Measurements from ENCODE around the gene SIK2.
"Not testable (repeated sequence)": the region's sequence is repeated elsewhere in the genome, so short reads cannot be mapped to it uniquely, and the experiment has no call there.

Gene SIK2

GRCh38 chr11:111707039-111707690, 104.9 kb downstream of the SIK2 start:
- ChIA-PET CTCF (no interaction called here), POLR2A (no interaction called here)
- TF ChIP-seq, protein P1, sequence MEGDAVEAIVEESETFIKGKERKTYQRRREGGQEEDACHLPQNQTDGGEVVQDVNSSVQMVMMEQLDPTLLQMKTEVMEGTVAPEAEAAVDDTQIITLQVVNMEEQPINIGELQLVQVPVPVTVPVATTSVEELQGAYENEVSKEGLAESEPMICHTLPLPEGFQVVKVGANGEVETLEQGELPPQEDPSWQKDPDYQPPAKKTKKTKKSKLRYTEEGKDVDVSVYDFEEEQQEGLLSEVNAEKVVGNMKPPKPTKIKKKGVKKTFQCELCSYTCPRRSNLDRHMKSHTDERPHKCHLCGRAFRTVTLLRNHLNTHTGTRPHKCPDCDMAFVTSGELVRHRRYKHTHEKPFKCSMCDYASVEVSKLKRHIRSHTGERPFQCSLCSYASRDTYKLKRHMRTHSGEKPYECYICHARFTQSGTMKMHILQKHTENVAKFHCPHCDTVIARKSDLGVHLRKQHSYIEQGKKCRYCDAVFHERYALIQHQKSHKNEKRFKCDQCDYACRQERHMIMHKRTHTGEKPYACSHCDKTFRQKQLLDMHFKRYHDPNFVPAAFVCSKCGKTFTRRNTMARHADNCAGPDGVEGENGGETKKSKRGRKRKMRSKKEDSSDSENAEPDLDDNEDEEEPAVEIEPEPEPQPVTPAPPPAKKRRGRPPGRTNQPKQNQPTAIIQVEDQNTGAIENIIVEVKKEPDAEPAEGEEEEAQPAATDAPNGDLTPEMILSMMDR (IDR thresholded peaks at IDR 0.05; ENCODE audit: insufficient read depth, low read length, missing control alignments), result no peak
- no peak for DNase-seq (ENCODE audit: low read depth, low spot score)
- H3K4me3 ChIP-seq (ENCODE audit: low read depth, low read length), result no peak overlapping the region

- no peak for DNase-seq (ENCODE audit: low read depth, low spot score)
- no peak overlapping the region for H3K4me3 ChIP-seq (ENCODE audit: low read depth, low read length)
- ChIA-PET CTCF (interaction anchor here (1.9 kb wide), 1 partner anchor 9 kb away, joined by 9 read pairs; no protein-coding TSS in a partner anchor), POLR2A (no interaction called here)
- TF ChIP-seq, protein P1 (IDR thresholded peaks at IDR 0.05; ENCODE audit: insufficient read depth, low read length, missing control alignments), result no peak
These were observed 105.4 kb downstream of the SIK2 start for GRCh38 chr11:111707691-111708067.

- DNase-seq (ENCODE audit: low read depth, low spot score), result no peak
- no peak overlapping the region for H3K4me3 ChIP-seq (ENCODE audit: low read depth, low read length)
- ChIA-PET CTCF (interaction anchor here (1.0 to 1.2 kb wide), 2 partner anchors 10 to 13 kb away, joined by 3 to 5 read pairs; no protein-coding TSS in a partner anchor), POLR2A (no interaction called here)
- TF ChIP-seq, protein P1 (IDR thresholded peaks at IDR 0.05; ENCODE audit: insufficient read depth, low read length, missing control alignments), result no peak
These were observed 112.3 kb downstream of the SIK2 start for GRCh38 chr11:111714522-111714921.

DNA sequence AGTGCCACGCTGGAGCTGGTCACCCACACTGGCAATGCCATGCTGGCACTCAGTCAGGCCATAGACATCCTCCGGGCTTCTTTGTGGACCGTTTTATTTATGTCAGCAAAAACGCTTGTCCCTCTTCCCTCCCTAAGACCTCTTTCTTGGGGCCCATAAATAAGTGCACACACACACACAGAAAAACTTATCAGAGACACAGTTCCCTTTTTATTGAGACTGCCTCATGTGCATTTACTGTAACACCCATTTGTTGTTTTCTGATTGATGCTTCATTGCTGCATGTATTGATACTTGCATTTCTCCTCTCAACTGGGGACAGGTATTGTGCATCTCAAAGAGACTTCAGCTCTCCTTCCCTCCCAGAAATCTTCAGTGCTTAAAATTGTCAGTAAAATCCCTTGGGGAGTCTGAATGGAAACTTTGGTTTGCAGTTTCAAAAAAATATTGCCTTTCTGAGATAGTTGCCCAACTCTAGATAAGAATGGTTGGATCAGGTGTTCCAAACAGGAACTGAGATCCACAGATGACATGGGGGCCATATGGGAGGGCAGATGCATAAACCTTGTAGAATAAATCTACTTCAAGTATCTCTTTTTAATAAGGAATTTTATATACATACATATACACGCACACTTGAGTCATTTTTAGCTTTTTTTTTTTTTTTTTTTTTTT, 113.0 kb downstream of the SIK2 start:
- CTCF ChIA-PET, result interaction anchor here (1.0 to 1.2 kb wide), 2 partner anchors 9 to 12 kb away, joined by 3 to 5 read pairs; no protein-coding TSS in a partner anchor
- TF ChIP-seq, protein P1 (IDR thresholded peaks at IDR 0.05; ENCODE audit: insufficient read depth, low read length, missing control alignments), result no peak
- DNase-seq (ENCODE audit: low read depth, low spot score), result no peak
- no peak overlapping the region for H3K4me3 ChIP-seq (ENCODE audit: low read depth, low read length)
- POLR2A ChIA-PET, result no interaction called here

GRCh38 chr11:111717660-111718059, 115.4 kb downstream of the SIK2 start:
- H3K4me3 ChIP-seq (ENCODE audit: low read depth, low read length); DNase-seq (ENCODE audit: low read depth, low spot score); POLR2A ChIA-PET: not testable (repeated sequence)
- CTCF ChIA-PET, result interaction anchor here (1.9 kb wide), 1 partner anchor 113 kb away, joined by 11 read pairs; no protein-coding TSS in a partner anchor

- DNase-seq (ENCODE audit: low read depth, low spot score), result no peak
- CTCF ChIA-PET, result interaction anchor here (0.9 to 1.9 kb wide), 5 partner anchors 11 to 116 kb away, joined by 3 to 11 read pairs (median 3); partner anchors contain the start of gene SIK2
- TF ChIP-seq, protein P1 (IDR thresholded peaks at IDR 0.05; ENCODE audit: insufficient read depth, low read length, missing control alignments), result no peak
- H3K4me3 ChIP-seq (ENCODE audit: low read depth, low read length), result no peak overlapping the region
- POLR2A ChIA-PET, result interaction anchor here (0.8 kb wide), 1 partner anchor 21 kb away, joined by 3 read pairs; no protein-coding TSS in a partner anchor
These were observed 116.2 kb downstream of the SIK2 start for GRCh38 chr11:111718436-111718835.
